NCI-H1092 treated with DMSO at 0.1 percent for 48 hours (cell line): ENCODE data around the gene MPRIP.
A peak's percentile ranks its signal among the peaks of the same experiment; 100 is the strongest.
"Not testable (repeated sequence)": the region's sequence is repeated elsewhere in the genome, so short reads cannot be mapped to it uniquely, and the experiment has no call there.

Source experiments
- DNase-seq: peaks from one replicate; lab custom pipeline; 2025; lab: John Stamatoyannopoulos, UW

MPRIP gene

GRCh38 chr17:17184985-17185757 is 142.9 kb downstream of the MPRIP start:
- DNase-seq = not testable (repeated sequence)

DNA sequence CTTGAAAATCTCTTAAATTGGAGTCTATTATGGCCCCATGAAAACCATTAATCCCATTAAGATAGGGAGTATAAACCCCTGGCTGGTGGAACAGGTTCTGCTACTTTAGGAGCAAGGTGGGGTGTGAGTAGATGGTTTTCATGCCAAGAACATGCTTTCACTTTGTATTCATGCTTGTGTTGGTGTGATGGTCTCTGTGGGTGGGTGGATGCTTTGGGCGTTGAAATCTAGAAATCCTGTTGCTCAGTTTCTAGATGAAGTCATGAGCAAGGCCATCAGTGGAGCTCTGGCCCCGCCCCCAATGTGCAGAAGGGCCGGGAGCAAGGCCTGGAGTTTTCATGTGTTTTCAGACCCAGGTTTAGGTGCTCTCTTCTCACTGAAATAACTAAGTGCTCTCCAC is 143.8 kb downstream of the MPRIP start:
- DNase-seq = no peak

DNA sequence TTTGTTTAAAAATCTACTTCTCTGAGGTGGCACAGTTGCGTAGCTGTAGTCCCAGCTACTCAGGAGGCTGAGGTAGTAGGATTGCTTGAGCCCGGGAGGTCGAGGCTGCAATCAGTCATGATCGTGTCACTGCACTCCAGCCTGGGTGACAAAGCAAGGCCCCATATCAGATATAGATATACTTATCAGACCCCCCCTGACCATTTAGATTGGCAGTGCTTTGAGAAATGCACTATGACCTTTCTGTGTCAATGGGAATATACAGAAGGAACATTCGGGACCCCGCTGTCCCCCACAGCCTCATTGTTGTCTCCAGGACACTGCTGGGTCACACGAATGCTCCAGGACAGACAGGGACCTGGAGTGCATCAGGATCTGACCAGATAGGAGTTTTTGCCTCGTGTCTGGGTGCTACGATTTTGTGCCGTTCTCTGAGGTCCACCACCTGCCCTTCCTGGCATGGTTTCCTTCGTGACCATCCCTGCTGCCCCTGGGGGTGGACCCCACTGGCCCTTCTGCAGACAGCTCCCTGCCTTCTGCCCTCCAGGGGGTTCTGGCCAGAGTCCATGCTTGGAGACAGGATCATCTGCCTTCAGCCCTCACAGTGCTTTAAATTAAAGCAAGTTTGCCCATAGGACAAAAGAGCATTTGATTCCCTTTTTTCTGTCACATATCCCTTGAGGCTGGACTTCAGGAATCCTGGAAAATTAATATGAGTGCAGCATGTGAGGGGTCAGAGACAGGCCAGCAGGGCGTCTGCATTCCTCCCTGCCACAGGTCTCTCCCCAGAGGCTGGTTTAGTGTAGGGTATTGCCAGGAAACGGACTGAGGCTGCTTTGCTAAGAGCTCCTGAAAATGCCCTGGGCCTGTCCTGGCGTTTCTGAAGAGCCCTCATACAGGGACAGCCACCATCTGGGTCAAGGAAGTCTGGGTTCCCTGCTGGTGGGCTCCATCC is 144.6 kb downstream of the MPRIP start:
- DNase-seq = no peak

DNA sequence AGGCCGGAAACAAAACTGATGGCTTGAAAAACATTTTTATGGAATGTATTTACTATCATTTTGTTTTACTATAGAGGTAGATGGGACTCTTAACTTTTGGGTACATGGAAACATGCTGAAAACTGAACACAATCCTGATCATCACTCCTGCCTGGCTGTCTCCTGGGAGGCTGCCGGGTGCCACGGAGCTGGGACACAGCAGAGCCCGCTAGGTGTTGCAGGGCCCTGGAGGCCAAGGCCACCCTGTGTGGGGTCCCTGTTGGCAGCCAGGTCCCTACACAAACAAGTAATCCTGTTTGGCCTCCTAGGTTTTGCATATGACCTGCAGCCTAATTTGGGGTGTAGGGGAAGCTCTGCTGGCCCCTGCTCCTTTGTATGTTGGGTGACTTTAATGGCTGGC is 146.3 kb downstream of the MPRIP start:
- no peak for DNase-seq

DNA sequence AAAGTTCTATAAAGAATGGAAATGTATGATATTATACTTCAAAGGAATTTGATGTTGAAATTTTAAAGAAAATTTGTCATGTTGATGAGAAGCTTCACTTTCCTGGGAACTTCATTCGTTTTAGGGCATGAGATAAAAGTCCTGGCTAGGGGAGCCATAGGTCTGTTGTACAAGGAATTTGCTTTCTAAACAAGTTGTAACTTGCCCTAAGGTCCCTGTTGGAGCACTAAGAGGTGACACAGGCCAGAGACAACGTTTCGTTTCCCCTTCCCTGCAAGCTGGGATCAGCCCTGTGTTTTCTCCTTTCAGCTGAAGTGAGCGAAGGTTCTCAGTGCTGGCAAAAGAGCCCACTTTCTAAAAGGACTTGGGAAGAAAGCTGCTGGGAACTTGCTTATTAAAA is 147.3 kb downstream of the MPRIP start:
- DNase-seq = no peak

GRCh38 chr17:17190188-17190587 is 147.9 kb downstream of the MPRIP start:
- no peak for DNase-seq

GRCh38 chr17:17191346-17191792 is 149.1 kb downstream of the MPRIP start:
- DNase-seq = no peak

DNA sequence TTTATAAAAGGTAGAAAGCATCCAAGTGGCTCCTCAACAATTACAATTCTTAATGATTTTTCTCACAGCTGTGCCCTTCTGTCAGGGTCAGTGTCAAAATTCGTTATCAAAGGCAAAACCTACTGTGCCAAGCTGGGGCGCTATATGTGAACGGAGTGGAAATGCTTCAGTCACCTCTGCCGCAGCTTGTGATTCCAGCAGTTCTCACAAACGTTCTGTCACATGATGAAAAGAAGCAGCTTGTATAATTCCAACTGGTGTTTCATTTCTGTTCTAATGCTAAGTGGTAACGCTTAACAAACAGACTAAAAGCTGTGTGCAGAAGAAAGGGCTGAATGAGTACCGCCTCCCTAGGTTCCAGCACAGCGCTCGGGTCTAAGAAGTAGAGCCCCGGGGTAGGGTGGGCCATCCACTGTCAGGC is 149.7 kb downstream of the MPRIP start:
- no peak for DNase-seq

- DNase-seq = not testable (repeated sequence)
Measured at GRCh38 chr17:17195466-17195865, 153.2 kb downstream of the MPRIP start.

GRCh38 chr17:17196776-17197175 is 154.5 kb downstream of the MPRIP start:
- DNase-seq = no peak

DNA sequence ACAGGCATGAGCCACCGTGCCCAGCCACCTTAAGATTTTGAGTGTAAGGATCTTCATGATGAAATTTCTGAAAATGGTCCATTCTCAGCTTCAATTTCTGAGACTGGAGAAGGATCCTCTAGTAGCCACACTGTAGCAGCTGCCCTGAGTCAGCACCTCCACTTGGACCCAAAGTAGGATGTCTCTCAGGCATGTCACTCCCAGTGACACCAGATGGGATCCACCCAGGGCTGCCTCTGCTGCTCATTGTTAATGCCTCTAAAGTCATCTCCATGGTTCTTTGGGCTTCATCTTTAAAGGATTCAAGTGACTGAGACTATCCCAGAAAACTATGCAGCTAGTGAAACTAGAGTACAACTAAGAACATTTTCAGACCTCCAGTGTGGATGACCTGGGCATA is 156.0 kb downstream of the MPRIP start:
- DNase-seq = no peak

- no peak for DNase-seq
Measured at GRCh38 chr17:17200311-17200710, 158.1 kb downstream of the MPRIP start.

DNA sequence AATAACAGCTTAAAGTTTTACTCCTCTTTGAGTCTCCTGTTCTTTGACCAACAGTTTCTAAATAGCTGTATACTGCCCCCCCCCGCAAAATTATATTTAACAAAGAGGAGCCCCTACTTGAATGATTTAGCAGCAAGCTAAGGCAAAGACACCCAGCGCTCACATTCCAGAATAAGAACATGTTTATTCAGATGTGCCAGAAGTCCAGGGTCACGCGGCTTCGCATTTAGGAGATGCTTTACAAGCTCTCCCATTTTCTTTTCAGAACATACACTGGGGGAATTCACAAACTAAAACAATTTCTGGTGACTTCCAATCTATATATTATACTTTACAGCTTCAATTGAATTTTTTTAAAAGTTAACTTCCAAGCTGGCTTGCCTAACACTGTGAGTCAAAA is 158.6 kb downstream of the MPRIP start:
- no peak for DNase-seq

DNA sequence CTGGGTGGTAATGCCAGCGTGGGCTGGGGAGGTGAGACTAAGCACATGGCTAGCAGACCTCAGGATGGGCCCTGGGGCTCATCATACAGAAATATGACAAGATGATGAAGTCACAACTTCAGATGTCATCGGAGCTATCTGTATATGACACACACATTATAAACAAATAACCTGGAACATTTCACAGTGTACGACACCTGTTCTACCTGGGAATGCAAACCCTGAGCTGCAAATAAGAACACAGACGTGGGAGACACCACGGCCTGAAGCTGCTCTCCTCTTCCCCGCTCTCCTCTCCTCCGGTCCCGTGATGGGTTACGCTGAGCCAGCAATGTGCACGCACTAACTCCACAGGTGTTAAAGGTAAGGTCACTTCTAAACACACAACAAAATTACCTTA is 159.0 kb downstream of the MPRIP start:
- DNase-seq = no peak

DNA sequence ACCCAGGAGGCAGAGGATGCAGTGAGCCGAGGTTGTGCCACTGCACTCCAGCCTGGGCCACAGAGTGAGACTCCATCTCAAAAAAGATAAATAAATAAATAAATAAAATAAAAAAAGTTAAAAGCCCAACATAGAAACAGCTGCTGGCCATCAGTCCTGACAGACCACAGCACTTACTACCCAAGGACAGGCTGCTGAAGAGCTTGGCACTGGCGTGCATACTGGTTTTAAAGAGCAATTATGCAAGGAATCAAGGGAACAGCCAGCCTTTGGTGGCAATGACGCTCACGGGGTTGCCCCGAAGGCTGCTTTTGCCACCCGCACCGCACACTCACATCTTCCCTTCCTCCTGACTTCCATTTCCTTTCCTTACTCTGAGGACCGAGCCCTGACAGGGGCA is 159.7 kb downstream of the MPRIP start:
- no peak for DNase-seq

DNA sequence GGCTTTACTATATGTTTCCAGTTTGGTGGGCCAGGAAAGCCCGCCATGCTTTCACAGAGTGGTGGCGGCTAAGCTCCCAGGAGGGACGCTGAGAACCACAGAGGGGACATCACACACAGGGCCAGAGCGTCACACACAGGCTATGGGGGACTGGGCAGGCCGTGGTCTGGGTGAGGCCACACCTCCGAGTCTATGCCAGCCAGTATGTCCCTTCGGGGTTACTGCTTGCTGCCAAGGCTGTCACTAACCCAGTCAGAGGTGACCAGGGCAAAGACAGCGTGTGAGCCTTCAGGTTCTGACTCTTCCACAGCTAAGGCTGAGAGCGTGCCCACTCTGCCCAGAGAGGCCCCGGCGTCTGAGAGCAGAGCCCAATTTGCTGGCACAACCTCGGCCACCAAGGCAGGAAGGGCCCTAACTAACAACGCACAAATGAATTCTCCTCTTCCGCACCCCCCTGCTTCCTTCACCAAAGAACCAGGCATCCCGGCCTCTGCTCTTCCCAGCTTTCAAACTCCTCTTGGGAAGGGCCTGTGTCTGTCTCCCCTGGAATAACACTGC is 161.0 kb downstream of the MPRIP start:
- no peak for DNase-seq

DNA sequence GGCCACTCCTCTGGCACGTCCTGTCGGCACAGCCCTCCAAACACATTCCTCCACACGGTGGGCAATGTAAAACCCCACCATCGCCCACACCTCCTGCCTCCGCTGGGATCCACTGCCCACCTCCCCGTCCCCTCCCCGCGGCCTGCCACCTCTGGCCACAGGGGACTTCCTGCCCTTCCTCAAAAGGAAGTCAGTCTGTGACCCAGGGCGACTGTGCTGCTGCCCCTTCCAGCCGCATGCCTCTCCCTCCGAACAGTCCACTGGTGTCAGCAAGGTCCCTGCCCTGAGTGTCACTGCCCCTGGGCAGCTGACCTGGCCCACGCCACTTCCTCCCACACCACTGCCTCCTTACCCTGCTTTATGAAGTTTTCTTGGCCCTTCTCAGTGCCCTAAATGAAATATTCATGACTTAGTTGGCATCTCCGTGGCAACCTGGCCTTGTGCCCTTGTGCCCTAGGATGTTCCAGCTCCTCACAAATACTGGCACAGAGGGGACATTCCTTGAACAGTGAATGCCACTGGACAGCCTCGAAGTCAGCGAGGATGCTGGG is 161.9 kb downstream of the MPRIP start:
- DNase-seq = no peak

DNA sequence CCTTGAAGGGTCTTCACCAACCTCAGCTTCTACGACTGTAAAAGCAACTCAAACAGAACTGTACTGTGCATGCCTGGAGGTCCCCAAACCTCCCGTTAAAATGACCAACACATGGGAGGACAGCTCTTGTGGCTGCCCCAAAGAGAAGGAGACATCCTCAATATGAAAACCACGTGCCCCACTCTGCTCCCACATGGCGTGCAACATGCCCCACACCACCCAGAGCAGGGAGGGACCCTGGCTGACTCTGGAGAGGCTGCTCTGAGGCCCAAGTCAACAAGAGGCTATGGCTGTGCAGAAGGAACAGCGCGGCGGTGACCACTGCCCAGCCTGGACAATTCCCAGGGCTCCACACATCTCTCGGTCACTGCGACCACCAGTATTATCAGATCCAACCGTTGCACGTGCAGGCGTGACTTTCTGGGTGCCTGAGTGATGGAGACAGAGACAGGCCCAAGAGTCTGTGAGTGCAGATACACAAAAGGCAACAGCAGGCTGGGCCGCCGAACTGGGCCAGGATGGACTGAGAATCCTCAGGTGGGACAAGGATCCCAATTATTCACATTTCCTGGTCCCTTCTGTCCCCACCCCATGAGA is 162.5 kb downstream of the MPRIP start:
- DNase-seq = no peak

DNA sequence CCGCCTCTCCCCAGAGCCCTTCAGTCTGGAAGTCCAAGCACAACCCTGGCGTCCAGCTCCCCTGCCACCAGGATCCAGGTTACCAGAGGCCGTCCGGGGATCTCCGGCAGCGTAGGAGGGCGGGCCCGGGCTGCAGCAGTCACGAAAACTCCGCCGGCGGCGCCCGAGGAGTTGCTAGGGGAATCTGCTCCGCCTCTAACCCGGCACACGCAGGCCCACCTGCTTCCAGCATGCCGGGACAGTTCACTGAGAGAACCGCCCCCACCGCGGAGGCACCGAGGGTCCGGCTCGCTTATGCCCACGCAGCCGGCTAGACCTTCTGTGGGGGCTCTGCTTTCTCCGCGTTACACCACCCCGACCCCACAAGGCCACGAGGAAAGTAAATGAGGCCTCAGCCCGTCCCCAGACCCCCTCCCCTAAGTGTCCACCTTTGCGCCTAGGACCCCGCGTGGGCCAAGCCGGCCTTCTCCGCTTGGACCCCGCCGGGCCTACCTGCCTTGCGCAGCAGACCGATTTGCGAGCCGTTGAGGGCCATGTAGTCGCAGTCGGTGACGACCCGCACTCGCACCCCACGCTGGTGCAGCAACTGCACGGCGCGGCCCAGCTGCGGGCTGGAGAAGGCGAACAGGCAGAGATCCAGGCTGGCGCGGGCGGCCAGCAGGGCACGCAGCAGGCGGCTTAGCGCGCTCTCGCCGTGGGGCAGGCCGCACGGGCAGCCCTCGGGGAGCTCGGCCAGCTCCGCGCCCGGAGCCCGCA is 163.3 kb downstream of the MPRIP start:
- DNase-seq = peak; percentile 23

- peak; percentile 62 for DNase-seq
Measured at GRCh38 chr17:17206124-17206912, 164.1 kb downstream of the MPRIP start, which contains the start of gene PLD6. PLD6 (minus strand) TSS chr17:17206333; CDS start chr17:17206286, 47 bp downstream.
